Fibroblast of lung (primary cell): ENCODE data around the gene ZNRF1. TPM values are rescaled to one million over a fixed set of nuclear protein-coding genes. Genes with fewer than 3 reads are reported as not detected.

Experiments
- DNase-seq, 2 donors: peaks; one replicate each; pipeline versions ENCODE4 v3.0.0 to v3.0.0-alpha.2; 2010; ENCODE audit warnings: low read depth in 2 of 2
- H2AFZ ChIP-seq: 2 replicates; pipeline ENCODE4 v1.5.1; 2012; ENCODE audit warnings: low read length, control low read depth, inconsistent platforms
- H3K27ac ChIP-seq: 2 replicates; pipeline ENCODE4 v1.5.1; 2011; ENCODE audit warnings: low read length, control low read depth; ENCODE audit not compliant: insufficient read depth
- H3K27me3 ChIP-seq: 2 replicates; pipeline ENCODE4 v1.5.1; 2011; ENCODE audit warnings: mild to moderate bottlenecking, low read length; ENCODE audit not compliant: control insufficient read depth, insufficient read depth
- H3K36me3 ChIP-seq: 2 replicates; pipeline ENCODE4 v1.5.1; 2011; ENCODE audit warnings: low read length; ENCODE audit not compliant: control insufficient read depth, insufficient read depth
- H3K4me1 ChIP-seq: 2 replicates; pipeline ENCODE4 v1.5.1; 2011; ENCODE audit warnings: low read length; ENCODE audit not compliant: control insufficient read depth, insufficient read depth; ENCODE audit errors: extremely low read depth
- H3K4me2 ChIP-seq: 2 replicates; pipeline ENCODE4 v1.5.1; 2011; ENCODE audit warnings: low read length, control low read depth; ENCODE audit not compliant: insufficient read depth; ENCODE audit errors: extremely low read depth
- H3K4me3 ChIP-seq, 4 experiments: fragments of 200-600 bp in 1 of 4; sonication (generic) in 1 of 4; replicated peaks in 1 of 4; 2 replicates each; pipeline ENCODE4 v1.5.1; 2011 to 2016; ENCODE audit warnings: low read length in 4 of 4, low read depth in 3 of 4, mild to moderate bottlenecking in 3 of 4, control low read depth in 2 of 4, inconsistent platforms in 1 of 4, mixed read lengths in 1 of 4; ENCODE audit not compliant: insufficient read depth in 1 of 4; ENCODE audit errors: control extremely low read depth in 1 of 4
- H3K79me2 ChIP-seq: 2 replicates; pipeline ENCODE4 v1.5.1; 2012; ENCODE audit warnings: mild to moderate bottlenecking, low read length, inconsistent platforms; ENCODE audit not compliant: control insufficient read depth, insufficient read depth
- H3K9ac ChIP-seq: 2 replicates; pipeline ENCODE4 v1.5.1; 2011; ENCODE audit warnings: mild to moderate bottlenecking, low read length, control low read depth; ENCODE audit not compliant: insufficient read depth
- H3K9me3 ChIP-seq: 2 replicates; pipeline ENCODE4 v1.5.1; 2012; ENCODE audit warnings: low read depth, low read length; ENCODE audit not compliant: control insufficient read depth, insufficient read depth
- H4K20me1 ChIP-seq: 2 replicates; pipeline ENCODE4 v1.5.1; 2011; ENCODE audit warnings: low read length; ENCODE audit not compliant: control insufficient read depth, insufficient read depth; ENCODE audit errors: extremely low read depth
- CTCF ChIP-seq, 2 donors: IDR thresholded peaks in 1 of 2; conservative IDR thresholded peaks in 1 of 2; 1 replicate in 1 of 2; 2 replicates in 1 of 2; pipeline ENCODE4 v1.5.1; 2011 to 2012; ENCODE audit warnings: low read length in 2 of 2, control low read depth in 1 of 2, inconsistent platforms in 1 of 2, low read depth in 1 of 2, mild to moderate bottlenecking in 1 of 2
- EZH2 ChIP-seq: IDR thresholded peaks from 2 replicates; pipeline ENCODE4 v1.5.1; 2012; ENCODE audit warnings: low read length, control low read depth, mild to moderate bottlenecking; ENCODE audit errors: missing control alignments
- polyA plus RNA-seq, 2 donors: library from polyadenylated mRNA; depleted of rRNA in 1 of 2; stranded (reverse) in 1 of 2; unstranded in 1 of 2; fragments of >200 nt; gene quantifications; 2 replicates each; pipeline ENCODE4 v1.2.1, GENCODE V29; 2011 to 2012; ENCODE audit warnings: missing spikeins in 1 of 2
- total RNA-seq: library from RNA; depleted of rRNA; stranded (reverse); fragments of >200 nt; gene quantifications from 2 replicates; pipeline ENCODE4 v1.2.1, GENCODE V29; 2014

The ZNRF1 gene
- total and polyA plus RNA-seq, 2 donors (not counting 1 experiment from before 2014, with no cell fraction given), result 21.0 to 21.1 TPM

GRCh38 chr16:75059411-75059810, 60.6 kb downstream of the ZNRF1 start:
- Histone ChIP-seq H3K4me1 (peaks cover 4% of the 10 kb centered on the region), H4K20me1 (peaks cover 2% of the 10 kb centered on the region), H3K79me2 (peaks cover 8% of the 10 kb centered on the region), H3K4me2 (no peak overlapping the region), H2AFZ (no peak overlapping the region), H3K27ac (no peak overlapping the region), H3K9ac (no peak overlapping the region), H3K9me3 (no peaks in the 10 kb centered on the region), H3K36me3 (peaks cover 2% of the 10 kb centered on the region), H3K4me3 (no peak overlapping the region), H3K27me3 (no peaks in the 10 kb centered on the region)
- TF ChIP-seq CTCF (conservative IDR thresholded peaks at IDR 0.05 in 1 of 2, IDR thresholded peaks at IDR 0.05 in 1 of 2; ENCODE audit: low read depth in 1 of 2, low read length in 2 of 2) (no peak), EZH2 (no peak)
- no peak for DNase-seq

- Histone ChIP-seq H3K9ac (no peak overlapping the region), H4K20me1 (no peaks in the 10 kb centered on the region), H3K79me2 (peaks cover 10% of the 10 kb centered on the region)
These were observed 61.9 kb downstream of the ZNRF1 start for GRCh38 chr16:75060723-75061122.

GRCh38 chr16:75061669-75062068, 62.8 kb downstream of the ZNRF1 start:
- no peaks in the 10 kb centered on the region for H3K36me3 ChIP-seq
- H3K4me1 ChIP-seq, result peaks cover 4% of the 10 kb centered on the region
- H4K20me1 ChIP-seq, result no peaks in the 10 kb centered on the region
- DNase-seq, result peak in 1 of 2 donors; percentile 49
- H2AFZ ChIP-seq, result no peak overlapping the region
- H3K9me3 ChIP-seq, result no peaks in the 10 kb centered on the region
- no peak overlapping the region for H3K9ac ChIP-seq
- H3K4me3 ChIP-seq, result no peak overlapping the region
- no peak for TF ChIP-seq CTCF (conservative IDR thresholded peaks at IDR 0.05 in 1 of 2, IDR thresholded peaks at IDR 0.05 in 1 of 2; ENCODE audit: low read depth in 1 of 2, low read length in 2 of 2)
- no peak for TF ChIP-seq EZH2
- no peaks in the 10 kb centered on the region for H3K27me3 ChIP-seq
- H3K27ac ChIP-seq, result peak overlapping the region; percentile 30
- peak overlapping the region; percentile 9 for H3K4me2 ChIP-seq
- peaks cover 10% of the 10 kb centered on the region for H3K79me2 ChIP-seq

More at GRCh38 chr16:75060723-75061122, 61.9 kb downstream of the ZNRF1 start:
- Histone ChIP-seq H3K9me3 (no peaks in the 10 kb centered on the region), H3K4me1 (peaks cover 4% of the 10 kb centered on the region), H3K4me3 (no peak overlapping the region), H2AFZ (no peak overlapping the region), H3K36me3 (no peaks in the 10 kb centered on the region), H3K27ac (no peak overlapping the region), H3K27me3 (no peaks in the 10 kb centered on the region), H3K4me2 (no peak overlapping the region)
- no peak for TF ChIP-seq CTCF (conservative IDR thresholded peaks at IDR 0.05 in 1 of 2, IDR thresholded peaks at IDR 0.05 in 1 of 2; ENCODE audit: low read depth in 1 of 2, low read length in 2 of 2)
- no peak for TF ChIP-seq EZH2
- DNase-seq, result no peak
